NK-92 (cell line): ENCODE measurements around the gene CALML3.

Source experiments
- DNase-seq: peaks from one replicate; lab custom pipeline; 2025; ENCODE audit not compliant: unreplicated experiment; lab: John Stamatoyannopoulos, UW

Gene CALML3

DNA sequence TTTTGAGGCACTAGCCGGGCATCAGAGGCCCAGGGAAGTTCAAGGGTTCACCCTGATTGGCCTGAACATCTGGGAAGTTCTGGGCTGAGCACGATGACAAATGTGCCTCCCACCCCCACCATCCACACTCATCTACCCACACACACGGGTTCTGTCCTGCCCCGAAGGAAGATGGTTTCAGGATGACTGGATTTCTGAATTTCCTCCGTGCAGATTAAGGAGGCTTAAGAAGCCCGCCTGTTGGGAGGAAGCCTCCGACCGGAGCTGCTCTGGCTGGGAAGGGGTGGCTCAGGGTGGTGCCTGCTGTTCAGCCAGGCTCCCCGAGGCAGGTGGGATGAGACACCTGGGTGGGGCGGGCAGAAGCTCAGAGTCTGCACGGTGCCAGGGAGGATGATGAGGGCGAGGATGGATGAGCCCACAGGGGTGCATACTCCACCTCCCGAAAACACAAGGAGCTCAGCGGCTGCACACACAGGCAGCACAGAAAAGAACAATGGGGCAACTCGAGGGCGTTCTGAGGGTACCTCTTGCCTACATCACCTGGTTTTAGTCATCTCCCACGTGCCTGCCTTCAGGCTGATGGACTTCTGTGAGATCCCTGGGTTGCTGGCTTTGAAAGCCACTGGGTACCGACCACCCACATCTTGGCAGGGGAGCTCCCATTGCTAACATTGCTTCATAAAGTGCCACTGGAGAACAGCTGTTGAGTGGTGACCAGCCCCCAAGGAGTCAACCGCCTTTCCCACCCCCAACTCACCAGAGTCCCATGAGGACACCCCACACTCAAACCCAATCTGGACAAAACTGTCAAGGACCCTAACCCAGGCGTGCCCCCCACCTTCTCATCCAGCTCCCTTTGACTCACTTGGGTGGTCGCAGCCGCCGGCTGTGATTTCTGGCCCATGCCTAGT, 41.2 kb downstream of the CALML3 start:
- DNase-seq, result no peak

DNA sequence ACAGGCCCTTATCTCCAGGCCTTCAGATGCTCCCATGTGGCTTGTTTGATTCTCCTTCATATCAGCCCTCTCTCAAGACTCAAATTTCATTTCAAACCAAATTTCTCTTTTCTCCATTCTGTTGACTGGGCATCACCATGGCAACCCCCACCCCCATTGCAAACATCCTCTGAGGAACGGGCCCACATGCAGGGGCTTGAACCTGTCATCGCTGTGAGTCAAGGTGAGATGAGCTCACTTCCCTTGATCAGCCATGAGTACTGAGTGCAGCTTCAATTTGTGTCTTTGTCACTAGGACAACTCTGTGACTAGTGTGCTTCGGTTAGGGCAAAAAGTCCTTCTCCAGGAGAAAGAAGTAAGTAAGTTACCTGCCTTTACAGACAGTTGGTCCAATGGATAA, 41.9 kb downstream of the CALML3 start:
- no peak for DNase-seq

DNA sequence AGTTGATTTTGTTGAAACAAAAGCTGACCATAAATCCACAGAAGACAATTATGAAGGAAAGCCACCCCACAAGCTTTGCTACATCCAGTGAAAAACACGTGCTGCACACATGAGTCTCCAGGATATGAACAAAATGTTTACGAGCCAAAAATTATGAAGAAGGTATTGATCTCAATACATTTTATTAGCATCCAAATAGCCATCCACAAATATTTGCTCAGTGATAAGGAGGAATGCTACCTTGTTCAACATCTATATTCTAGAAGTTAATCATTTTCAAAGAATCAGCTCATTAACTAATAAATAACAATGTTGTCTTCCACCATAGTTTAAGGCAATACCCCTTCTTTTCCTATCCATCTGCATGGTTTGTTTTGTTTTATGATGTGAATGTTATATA, 42.7 kb downstream of the CALML3 start:
- DNase-seq, result no peak

DNA sequence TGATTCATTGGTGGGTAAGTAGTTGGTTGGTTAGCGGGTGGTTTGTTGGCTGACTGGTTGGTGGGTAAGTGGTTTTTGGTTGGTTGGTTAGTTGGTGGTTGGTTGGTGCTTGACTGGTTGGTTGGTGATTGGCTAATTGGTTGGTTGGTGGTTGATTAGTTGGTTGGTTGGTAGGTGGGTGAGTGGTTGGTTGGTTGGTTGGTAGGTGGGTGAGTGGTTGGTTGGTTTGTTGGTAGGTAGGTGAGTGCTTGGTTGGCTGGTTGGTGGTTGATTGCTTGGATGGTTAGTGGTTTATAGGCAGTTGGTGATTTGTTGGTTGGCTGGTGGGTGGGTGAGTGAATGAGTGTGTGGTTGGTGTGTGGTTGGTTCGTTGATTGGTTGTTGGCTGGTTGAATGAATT, 44.2 kb downstream of the CALML3 start:
- no peak for DNase-seq

DNA sequence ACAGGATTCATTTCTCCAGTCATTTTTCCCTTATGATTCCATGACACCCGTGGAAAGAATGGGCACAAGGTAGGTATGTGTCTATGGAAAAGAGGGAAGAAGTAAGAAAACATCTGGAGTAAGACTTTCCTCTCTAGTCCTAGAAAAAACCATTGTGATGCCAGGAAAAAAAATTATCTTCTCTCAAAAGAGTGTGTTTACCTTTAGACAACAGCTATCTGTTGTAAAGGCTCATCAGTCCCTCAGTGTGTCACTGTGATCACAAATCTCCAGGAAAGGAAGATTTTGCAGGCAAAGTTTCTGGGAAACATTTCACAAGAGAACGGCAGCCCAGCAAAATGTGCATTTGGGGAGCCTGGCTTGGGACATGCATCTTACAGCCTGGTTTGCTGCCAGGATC, 44.8 kb downstream of the CALML3 start:
- no peak for DNase-seq

DNA sequence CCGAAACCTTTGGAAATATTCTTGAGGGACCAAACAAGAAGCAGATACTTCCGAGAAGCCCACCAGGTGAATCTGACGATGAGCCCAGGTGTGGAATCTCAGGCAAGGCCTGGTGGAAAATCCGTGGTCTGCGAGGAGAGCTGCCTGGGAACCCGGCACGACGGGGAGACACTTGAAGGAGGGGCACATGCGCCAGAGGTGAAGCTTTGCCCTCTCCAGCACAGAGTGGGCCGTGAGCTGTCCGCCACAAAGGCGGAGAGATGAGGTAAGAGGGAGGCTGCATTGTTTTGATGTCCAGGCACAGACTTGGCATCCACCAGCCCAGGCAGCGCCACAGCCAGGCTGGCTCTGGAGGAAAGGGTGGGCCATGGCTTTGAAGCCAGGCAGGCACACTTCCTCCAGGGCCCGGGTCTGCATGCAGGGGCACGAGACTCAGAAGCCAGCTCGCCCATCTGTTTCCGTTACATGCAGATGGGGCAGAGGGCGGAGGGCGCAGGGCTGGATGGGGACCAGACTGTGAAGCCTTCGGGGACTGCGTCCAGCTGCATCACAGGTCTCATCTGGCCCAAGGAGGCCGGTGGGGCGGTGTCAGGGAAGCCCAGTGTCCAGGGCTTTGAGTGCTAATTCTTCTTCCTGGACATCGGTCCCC, 45.4 kb downstream of the CALML3 start:
- DNase-seq, result no peak

DNA sequence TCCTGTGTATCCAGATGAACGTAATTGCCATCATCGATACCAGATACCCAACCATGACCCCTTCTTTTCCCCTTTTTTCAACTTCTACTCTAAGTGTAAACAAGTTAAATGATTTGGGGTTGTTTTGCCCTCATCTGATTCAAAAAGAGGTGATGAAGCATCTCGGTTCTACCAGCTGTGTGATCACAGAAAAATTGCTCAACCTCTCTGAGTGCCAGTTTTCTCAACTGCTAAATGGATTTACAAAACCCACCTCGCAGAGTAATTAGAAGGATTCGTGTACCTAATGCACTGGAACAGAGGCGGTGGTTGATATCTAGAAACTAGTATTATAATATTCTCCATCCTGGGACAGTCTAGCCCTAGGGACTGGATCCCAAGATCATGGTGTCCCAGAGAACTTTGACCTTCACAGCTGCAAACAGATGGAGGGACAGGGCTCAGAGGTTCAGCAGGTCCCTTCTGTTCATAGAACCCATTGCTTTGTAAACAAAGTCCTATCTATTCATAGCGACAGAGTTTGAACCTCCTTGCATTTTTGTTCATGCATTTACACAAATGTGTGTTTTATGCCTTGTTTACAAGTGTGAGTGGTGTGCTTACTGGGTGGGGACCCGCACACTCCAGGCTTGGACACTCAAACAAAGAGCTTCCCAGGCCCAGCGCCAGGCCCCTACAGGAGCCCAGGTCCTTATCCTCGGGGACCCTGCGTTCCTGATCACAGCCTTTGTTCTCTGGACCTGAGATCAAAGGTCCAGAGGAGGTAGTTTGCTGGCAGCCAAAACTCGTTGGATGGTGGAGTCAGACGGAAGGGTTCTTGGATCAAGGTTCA, 46.4 kb downstream of the CALML3 start:
- DNase-seq, result no peak

DNA sequence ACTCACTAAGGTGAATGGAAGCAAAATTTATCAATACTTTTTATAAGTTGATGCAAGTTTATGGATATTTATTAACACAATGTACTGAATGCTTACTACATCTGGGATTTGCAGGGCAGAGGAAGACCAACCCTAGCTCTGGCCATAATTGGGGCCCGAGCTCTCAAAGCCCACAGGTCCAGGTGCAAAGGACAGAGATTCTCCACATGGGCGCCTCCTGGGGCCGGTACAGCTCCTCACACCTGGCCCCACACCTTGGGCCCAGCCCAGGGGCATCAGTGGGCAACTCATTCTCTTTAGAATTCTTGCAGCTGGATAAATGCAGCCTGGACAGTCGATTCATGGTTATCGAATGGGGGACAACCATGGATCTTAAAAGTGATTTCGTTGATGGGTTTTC, 47.1 kb downstream of the CALML3 start:
- no peak for DNase-seq

DNA sequence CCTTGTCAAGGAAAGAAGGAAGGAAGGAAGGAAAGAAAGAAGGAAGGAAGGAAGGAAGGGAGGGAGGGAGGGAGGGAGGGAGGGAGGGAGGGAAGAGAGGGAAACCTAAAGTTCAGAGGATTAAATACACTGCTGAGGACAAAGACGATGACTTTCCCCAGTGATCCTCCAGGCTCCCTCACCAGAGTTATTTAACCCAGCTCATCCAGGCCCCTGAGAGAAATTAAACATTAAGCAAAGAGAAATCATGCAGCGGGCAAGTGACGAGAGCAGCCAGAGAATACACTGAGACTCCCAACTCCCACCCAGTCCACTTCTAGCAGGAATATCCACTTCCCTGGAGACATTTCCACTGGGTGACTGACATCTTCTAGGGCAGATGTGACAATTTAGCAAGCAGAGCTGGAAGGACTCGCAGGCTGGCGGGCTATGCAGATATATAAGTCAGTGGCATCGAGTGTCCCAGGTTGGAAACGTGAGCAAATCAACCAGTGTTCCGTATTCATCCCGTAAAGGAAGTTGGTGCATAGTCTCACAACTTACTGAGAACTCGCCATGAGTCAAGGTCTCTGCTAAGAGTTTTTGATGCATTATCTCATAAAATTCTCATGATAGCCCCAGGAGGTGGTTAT, 48.7 kb downstream of the CALML3 start:
- no peak for DNase-seq

DNA sequence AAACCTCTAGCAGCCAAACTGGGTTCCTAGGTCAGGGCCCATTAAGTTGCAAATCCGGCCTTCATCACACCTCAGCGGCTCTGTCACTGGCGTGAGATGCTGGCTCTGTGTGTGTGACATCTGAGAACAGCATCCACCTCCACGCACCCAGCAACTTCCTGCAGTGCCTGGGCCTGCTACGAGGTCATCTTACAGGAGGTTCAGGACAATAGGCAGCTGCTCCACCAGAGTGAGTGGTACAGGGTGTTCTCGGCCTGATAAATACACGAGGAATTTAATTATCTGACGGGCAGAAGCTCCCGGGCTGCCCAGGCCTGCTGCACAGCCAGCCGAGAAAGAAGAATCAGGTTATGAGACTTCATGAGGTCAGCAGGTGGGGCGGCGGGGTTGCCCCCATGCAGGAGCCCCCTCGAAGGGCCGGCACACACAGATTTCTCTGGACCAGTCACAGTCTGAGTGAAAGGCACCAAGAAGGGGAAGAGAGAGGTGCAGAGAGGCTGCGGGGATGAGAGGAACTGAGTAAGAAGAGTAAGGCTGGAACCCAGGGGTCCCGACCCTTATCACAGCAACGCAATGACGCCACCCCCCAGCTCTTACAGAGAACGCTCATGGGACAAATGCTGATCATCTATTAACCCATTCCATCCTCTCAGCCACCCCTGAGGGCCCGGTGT, 49.3 kb downstream of the CALML3 start:
- no peak for DNase-seq

DNA sequence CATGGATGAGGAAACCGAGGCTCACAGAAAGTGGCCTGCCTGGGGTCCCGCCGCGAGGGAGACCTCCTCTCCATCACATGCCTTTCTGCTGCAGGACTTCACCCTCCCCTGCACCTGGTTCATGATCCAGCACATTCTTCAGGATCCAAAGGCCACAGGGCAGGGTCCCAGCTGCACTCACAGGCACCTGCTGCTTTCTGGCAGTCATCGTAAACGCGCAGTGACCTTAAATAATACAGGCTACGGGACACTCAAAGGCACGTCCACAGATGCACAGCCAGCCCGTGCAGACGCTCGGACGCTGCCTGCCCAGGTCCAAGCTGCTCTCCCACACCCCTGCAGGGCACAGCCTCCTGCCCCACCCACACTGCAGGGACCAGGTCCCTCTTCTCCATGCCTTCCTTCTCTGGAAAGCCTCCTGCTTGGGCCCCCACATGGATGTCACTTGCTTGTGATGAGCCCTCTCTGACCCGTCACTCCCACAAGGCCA, 49.9 kb downstream of the CALML3 start:
- DNase-seq, result no peak

DNA sequence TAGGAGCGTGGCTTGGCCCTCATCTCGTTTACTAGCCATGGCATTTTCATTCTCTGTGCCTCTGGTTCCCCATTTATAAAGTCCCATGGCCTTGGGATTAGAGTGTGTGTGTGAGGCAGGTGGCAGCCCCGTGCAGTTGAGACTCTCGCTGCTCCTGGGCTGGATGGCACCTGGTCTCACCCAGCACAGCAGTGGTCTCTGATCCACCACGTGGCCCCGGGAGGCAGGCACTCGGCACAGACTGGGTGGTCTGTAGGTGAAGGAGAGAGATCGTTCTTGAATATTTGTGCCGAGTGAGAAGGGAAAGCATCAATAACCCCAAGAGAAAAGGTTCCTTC, 50.4 kb downstream of the CALML3 start:
- no peak for DNase-seq

DNA sequence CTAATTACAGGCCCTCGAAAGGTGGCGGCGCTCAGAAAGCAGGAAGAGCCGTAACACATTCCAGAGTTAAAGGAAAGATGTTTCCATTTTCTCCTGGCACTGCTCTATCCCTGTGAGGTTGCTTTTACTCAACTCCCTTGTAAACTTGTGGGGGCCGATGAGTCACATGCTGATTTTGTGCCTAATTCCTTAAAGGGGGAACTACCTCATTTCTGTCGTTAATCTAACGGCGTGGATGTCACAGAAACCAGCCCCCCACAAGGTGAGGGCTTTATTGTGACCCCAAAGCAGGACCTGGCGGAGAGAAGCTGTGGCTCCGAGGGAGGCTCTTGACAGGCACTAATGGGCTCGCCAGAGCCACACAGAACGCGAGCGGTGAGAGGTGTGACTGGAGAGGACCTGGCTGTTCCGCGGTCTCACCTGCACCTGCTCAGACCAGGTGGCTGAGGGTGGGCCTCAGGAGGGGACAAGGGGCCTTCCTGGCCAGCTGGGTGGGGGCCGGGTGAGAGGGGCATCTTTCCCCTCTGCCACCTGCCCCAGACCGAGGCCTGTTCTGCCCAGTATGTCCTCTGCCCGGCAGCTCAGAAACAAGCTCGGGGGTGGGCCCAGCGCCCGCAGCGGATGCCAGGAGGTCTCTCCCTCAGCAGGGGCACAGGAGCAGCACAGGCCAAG, 50.9 kb downstream of the CALML3 start:
- no peak for DNase-seq

DNA sequence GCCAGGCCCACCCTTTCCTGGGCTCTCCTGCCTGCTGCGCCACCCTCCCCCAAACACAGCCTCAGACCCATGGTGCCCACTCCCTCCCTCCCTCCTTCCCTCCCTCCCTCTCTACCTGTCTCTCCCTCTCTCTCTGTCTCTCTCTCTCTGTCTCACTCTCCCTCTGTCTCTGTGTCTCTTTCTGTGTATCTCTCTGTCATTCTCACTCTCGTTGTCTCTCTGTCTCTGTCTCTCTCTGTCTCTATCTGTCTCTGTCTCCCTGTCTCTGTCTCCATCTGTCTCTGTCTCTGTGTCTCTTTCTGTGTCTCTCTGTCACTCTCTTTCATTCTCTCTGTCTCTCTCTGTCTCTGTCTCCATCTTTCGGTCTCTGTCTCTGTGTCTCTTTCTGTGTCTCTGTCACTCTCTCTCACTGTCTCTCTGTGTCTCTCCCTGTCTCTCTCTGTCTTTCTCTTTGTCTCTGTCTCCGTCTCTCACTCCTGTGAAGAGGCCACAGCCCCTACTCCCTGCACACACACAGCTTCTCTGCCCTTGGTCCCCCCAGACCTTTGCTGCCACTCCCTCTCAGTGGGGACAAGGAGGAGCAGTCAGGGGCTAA, 51.5 kb downstream of the CALML3 start:
- DNase-seq, result no peak
